ENCODE data around the gene SP1. TPM values are rescaled to one million over a fixed set of nuclear protein-coding genes. Genes with fewer than 3 reads are reported as not detected.
"Not testable (repeated sequence)": the region's sequence is repeated elsewhere in the genome, so short reads cannot be mapped to it uniquely, and the experiment has no call there.

The SP1 gene
- total RNA-seq (2014; rRNA removed; shearing (Covaris generic)) = 30.3 and 37.8 TPM in 2 replicates
- polyA plus RNA-seq (2016; fragmentation: Nextera tagmentation; extraction: Ambion mirVana) = 3.6 and 3.8 TPM in 2 replicates

- Histone ChIP-seq H4K20me1 (ENCODE audit: insufficient read depth) (no peaks in the 10 kb centered on the region), H3K4me1 (ENCODE audit: insufficient read depth) (peaks cover 26% of the 10 kb centered on the region), H3K4me3 (peak within 1 kb of the TSS; percentile 80), H3F3A (ENCODE audit: insufficient read depth) (peaks cover 10% of the 10 kb centered on the region), H3K4me2 (ENCODE audit: unreplicated experiment) (peak within 1 kb of the TSS; percentile 94), H3K9ac (peak within 1 kb of the TSS; percentile 97), H3K79me2 (ENCODE audit: insufficient read depth) (peaks cover 38% of the 10 kb centered on the region), H2AFZ (peak within 1 kb of the TSS; percentile 97), H3K36me3 (ENCODE audit: low read depth) (peaks cover 8% of the 10 kb centered on the region; the same call in 1 of the 2 replicates), H3K9me3 (ENCODE audit: low read depth) (no peaks in the 10 kb centered on the region), H3K9me2 (ENCODE audit: insufficient read depth) (no peaks in the 10 kb centered on the region), H3K27ac (peak within 1 kb of the TSS; percentile 94), H3K27me3 (replicated peaks; ENCODE audit: insufficient read depth) (no peaks in the 10 kb centered on the region)
- in situ Hi-C loops (cut with MboI) = no loop called here
- DNase-seq = peak; percentile 98
- WGBS, 2 experiments (ENCODE audit: low coverage in 1 of 2, low lambda C conversion rate in 2 of 2, missing lambda C conversion rate in 2 of 2) = 0% methylated on average over 2 to 65 of the region's 71 CpGs
- TF ChIP-seq EZH2 (IDR thresholded peaks at IDR 0.05; ENCODE audit: insufficient read depth, poor library complexity, severe bottlenecking) (no peak), EZH2phosphoT487 (IDR thresholded peaks at IDR 0.05; ENCODE audit: insufficient read depth, low read depth) (no peak)
Measured at GRCh38 chr12:53380104-53380793, at the start of gene SP1. TSS of gene SP1 (plus strand) at chr12:53380176. CDS start at chr12:53380292, 116 bp downstream.

- H3K4me2 ChIP-seq (ENCODE audit: unreplicated experiment) = no peak overlapping the region
- no peak for DNase-seq
- H3K27me3 ChIP-seq (replicated peaks; ENCODE audit: insufficient read depth) = peaks cover 4% of the 10 kb centered on the region; the same call in 1 of the 2 replicates
- H3K9me2 ChIP-seq (ENCODE audit: insufficient read depth) = no peaks in the 10 kb centered on the region
- H4K20me1 ChIP-seq (ENCODE audit: insufficient read depth) = no peaks in the 10 kb centered on the region
- H3K79me2 ChIP-seq (ENCODE audit: insufficient read depth) = no peaks in the 10 kb centered on the region
- 66 to 71% methylated on average over 5 of the region's 5 CpGs for WGBS, 2 experiments (ENCODE audit: low coverage in 1 of 2, low lambda C conversion rate in 2 of 2, missing lambda C conversion rate in 2 of 2)
- no peaks in the 10 kb centered on the region for H3K4me1 ChIP-seq (ENCODE audit: insufficient read depth)
- H3K9me3 ChIP-seq (ENCODE audit: low read depth) = no peaks in the 10 kb centered on the region
- no peak overlapping the region for H2AFZ ChIP-seq
- in situ Hi-C loops (cut with MboI) = no loop called here
- no peak overlapping the region for H3K27ac ChIP-seq
- H3K9ac ChIP-seq = no peak overlapping the region
- no peaks in the 10 kb centered on the region for H3K36me3 ChIP-seq (ENCODE audit: low read depth)
- TF ChIP-seq EZH2 (IDR thresholded peaks at IDR 0.05; ENCODE audit: insufficient read depth, poor library complexity, severe bottlenecking) (no peak), EZH2phosphoT487 (IDR thresholded peaks at IDR 0.05; ENCODE audit: insufficient read depth, low read depth) (no peak)
- H3K4me3 ChIP-seq = no peak overlapping the region
- H3F3A ChIP-seq (ENCODE audit: insufficient read depth) = peaks cover 5% of the 10 kb centered on the region; the same call in 1 of the 2 replicates
Measured at GRCh38 chr12:53330671-53331070, 49.3 kb upstream of the SP1 start.

GRCh38 chr12:53332339-53332738, 47.6 kb upstream of the SP1 start:
- H3K27ac ChIP-seq; H3K4me1 ChIP-seq (ENCODE audit: insufficient read depth); H3K9ac ChIP-seq; H3K9me3 ChIP-seq (ENCODE audit: low read depth); H3K4me2 ChIP-seq (ENCODE audit: unreplicated experiment); H3K36me3 ChIP-seq (ENCODE audit: low read depth); in situ Hi-C loops (cut with MboI); H4K20me1 ChIP-seq (ENCODE audit: insufficient read depth); H3K79me2 ChIP-seq (ENCODE audit: insufficient read depth); H2AFZ ChIP-seq; H3K4me3 ChIP-seq; H3F3A ChIP-seq (ENCODE audit: insufficient read depth); DNase-seq; H3K9me2 ChIP-seq (ENCODE audit: insufficient read depth): not testable (repeated sequence)
- peaks cover 16% of the 10 kb centered on the region for H3K27me3 ChIP-seq (replicated peaks; ENCODE audit: insufficient read depth)

GRCh38 chr12:53332744-53333143, 47.2 kb upstream of the SP1 start:
- no peaks in the 10 kb centered on the region for H3K4me1 ChIP-seq (ENCODE audit: insufficient read depth)
- H3F3A ChIP-seq (ENCODE audit: insufficient read depth) = no peaks in the 10 kb centered on the region
- no peaks in the 10 kb centered on the region for H3K36me3 ChIP-seq (ENCODE audit: low read depth)
- H3K4me2 ChIP-seq (ENCODE audit: unreplicated experiment) = no peak overlapping the region
- TF ChIP-seq EZH2phosphoT487 (IDR thresholded peaks at IDR 0.05; ENCODE audit: insufficient read depth, low read depth) = no peak
- TF ChIP-seq EZH2 (IDR thresholded peaks at IDR 0.05; ENCODE audit: insufficient read depth, poor library complexity, severe bottlenecking) = no peak
- H2AFZ ChIP-seq = no peak overlapping the region
- DNase-seq = no peak
- in situ Hi-C loops (cut with MboI) = no loop called here
- no peaks in the 10 kb centered on the region for H3K9me3 ChIP-seq (ENCODE audit: low read depth)
- no peaks in the 10 kb centered on the region for H4K20me1 ChIP-seq (ENCODE audit: insufficient read depth)
- WGBS, 2 experiments (ENCODE audit: low coverage in 1 of 2, low lambda C conversion rate in 2 of 2, missing lambda C conversion rate in 2 of 2) = 56 to 62% methylated on average over 14 to 15 of the region's 15 CpGs
- no peak overlapping the region for H3K27ac ChIP-seq
- no peak overlapping the region for H3K9ac ChIP-seq
- no peaks in the 10 kb centered on the region for H3K79me2 ChIP-seq (ENCODE audit: insufficient read depth)
- peaks cover 16% of the 10 kb centered on the region for H3K27me3 ChIP-seq (replicated peaks; ENCODE audit: insufficient read depth)
- H3K9me2 ChIP-seq (ENCODE audit: insufficient read depth) = no peaks in the 10 kb centered on the region
- H3K4me3 ChIP-seq = no peak overlapping the region
